GM12878 (cell line): ENCODE measurements around the gene TXNIP. TPM values are rescaled to one million over a fixed set of nuclear protein-coding genes. Genes with fewer than 3 reads are reported as not detected.

Experiments used
- ATAC-seq: fragments of 200-7000 bp; cut with Tn5 transposase; 3 replicates; pipeline ENCODE4 v1.9.1; 2020; ENCODE audit warnings: mild to moderate bottlenecking, moderate library complexity
- BruUV-seq: library from RNA; stranded (reverse); fragments of 400-500 nt; replicated peaks from 2 replicates; lab custom pipeline; 2021; lab: Mats Ljungman, UMichigan
- CTCF ChIA-PET: fragments of 300-600 bp; sonication (Branson Sonifier 250); formaldehyde crosslinking; extraction: SDS; loops from one replicate; lab custom pipeline; 2021; ENCODE audit warnings: inconsistent platforms; lab: Yijun Ruan, JAX
- POLR2A ChIA-PET: fragments of 350-600 bp; formaldehyde crosslinking; extraction: SDS; loops from one replicate; lab custom pipeline; 2021; ENCODE audit warnings: inconsistent platforms; lab: Charles Lee
- RAD21 ChIA-PET: fragments of 300-600 bp; sonication (Branson Sonifier 250); formaldehyde crosslinking; loops from one replicate; lab custom pipeline; 2023; ENCODE audit warnings: antibody characterized with exemption; ENCODE audit not compliant: unreplicated experiment; lab: Charles Lee
- SMC1A ChIA-PET: fragments of 300-600 bp; sonication (Branson Sonifier 250); formaldehyde crosslinking; loops from one replicate; lab custom pipeline; 2023; ENCODE audit not compliant: unreplicated experiment, uncharacterized antibody; lab: Charles Lee
- DNase-seq: peaks from one replicate; pipeline ENCODE4 v3.0.0-alpha.2; 2011; ENCODE audit warnings: low read depth, low spot score
- FAIRE-seq: peaks from 3 replicates; lab custom pipeline; 2011; peaks lifted over from hg19 to GRCh38; lab: Jason Lieb, UNC
- H2AFZ ChIP-seq: 2 replicates; pipeline ENCODE4 v1.6.0; 2011; ENCODE audit warnings: low read depth, low read length, control low read depth; ENCODE audit not compliant: control insufficient read depth
- H3K27ac ChIP-seq: 2 replicates; pipeline ENCODE4 v1.5.1; 2011; ENCODE audit warnings: control low read depth; ENCODE audit not compliant: control insufficient read depth, insufficient read depth
- H3K27me3 ChIP-seq, 2 experiments: replicated peaks in 1 of 2; 2 replicates each; pipeline versions ENCODE4 v1.6.0 to v1.6.1; 2011; ENCODE audit warnings: low read length in 1 of 2; ENCODE audit not compliant: control insufficient read depth in 2 of 2, insufficient read depth in 2 of 2
- H3K36me3 ChIP-seq, 2 experiments: 2 replicates each; pipeline ENCODE4 v1.5.1; 2011; ENCODE audit warnings: low read length in 1 of 2; ENCODE audit not compliant: control insufficient read depth in 2 of 2, insufficient read depth in 2 of 2
- H3K4me1 ChIP-seq: 2 replicates; pipeline ENCODE4 v1.6.1; 2011; ENCODE audit warnings: mild to moderate bottlenecking, low read length, moderate library complexity, mixed read lengths; ENCODE audit not compliant: control insufficient read depth, insufficient read depth
- H3K4me2 ChIP-seq: 2 replicates; pipeline ENCODE4 v1.6.0; 2011; ENCODE audit warnings: control low read depth; ENCODE audit not compliant: control insufficient read depth, insufficient read depth
- H3K4me3 ChIP-seq: fragments of 200-600 bp; sonication (generic); 2 replicates; pipeline ENCODE4 v1.5.1; 2016
- H3K79me2 ChIP-seq: 2 replicates; pipeline ENCODE4 v1.6.0; 2011; ENCODE audit warnings: low read length; ENCODE audit not compliant: control insufficient read depth, insufficient read depth
- H3K9ac ChIP-seq: 2 replicates; pipeline ENCODE4 v1.8.0; 2011; ENCODE audit warnings: low read length, control low read depth, mixed read lengths; ENCODE audit not compliant: control insufficient read depth, insufficient read depth
- H3K9me3 ChIP-seq: replicated peaks from 3 replicates; pipeline ENCODE4 v1.5.1; 2011; ENCODE audit warnings: mild to moderate bottlenecking, low read length; ENCODE audit not compliant: control insufficient read depth, insufficient read depth
- H4K20me1 ChIP-seq: 2 replicates; pipeline ENCODE4 v1.6.0; 2011; ENCODE audit not compliant: control insufficient read depth, insufficient read depth
- BMI1 ChIP-seq: fragments of 450-650 bp; IDR thresholded peaks from 2 replicates; pipeline ENCODE4 v1.6.1; 2016; ENCODE audit warnings: mild to moderate bottlenecking, moderate library complexity, borderline replicate concordance
- CREM ChIP-seq: IDR thresholded peaks from 2 replicates; pipeline ENCODE4 v1.6.1; 2014; ENCODE audit warnings: antibody characterized with exemption, low read depth
- IRF4 ChIP-seq: IDR thresholded peaks from 2 replicates; pipeline ENCODE4 v1.6.1; 2011; ENCODE audit warnings: low read depth, low read length
- JUND ChIP-seq: IDR thresholded peaks from 2 replicates; pipeline ENCODE4 v1.6.1; 2012; ENCODE audit warnings: low read depth, mild to moderate bottlenecking, low read length, improper control_type of control experiment, moderate library complexity
- KLF5 ChIP-seq: fragments of 450-650 bp; IDR thresholded peaks from 2 replicates; pipeline ENCODE4 v1.6.1; 2014; ENCODE audit warnings: mild to moderate bottlenecking; ENCODE audit not compliant: partially characterized antibody
- POLR2AphosphoS2 ChIP-seq: IDR thresholded peaks from 2 replicates; pipeline ENCODE4 v1.6.1; 2011; ENCODE audit warnings: low read depth, mild to moderate bottlenecking, low read length, improper control_type of control experiment, moderate library complexity
- POU2F2 ChIP-seq: IDR thresholded peaks from 3 replicates; pipeline ENCODE4 v1.6.1; 2011; ENCODE audit warnings: low read depth, mild to moderate bottlenecking, low read length, borderline replicate concordance
- WGBS: methylation state at CpG from one replicate; pipeline ENCODE4 v1.1.6; 2016; ENCODE audit warnings: low lambda C conversion rate; ENCODE audit not compliant: insufficient replicate concordance, insufficient coverage; ENCODE audit errors: missing lambda C conversion rate; 5-methylcytosine and 5-hydroxymethylcytosine counted together
- in situ Hi-C: fragments of 300-500 bp; cut with MboI; formaldehyde crosslinking; loops from 9 replicates; pipeline ENCODE4 v1.14.3; 2018; ENCODE audit warnings: mixed read lengths
- intact Hi-C: fragments of 100-400 bp; cut with micrococcal nuclease; formaldehyde crosslinking; loops from one replicate; pipeline ENCODE4 v1.14.2; 2022; ENCODE audit not compliant: unreplicated experiment
- polyA plus RNA-seq, 11 experiments: library from polyadenylated mRNA; depleted of rRNA in 4 of 11; unstranded in 6 of 11; stranded (reverse) in 5 of 11; fragments of >200 nt; fragmentation: Nextera tagmentation in 4 of 11; fragmentation: Illumina TruSeq in 1 of 11; extraction: Ambion mirVana in 4 of 11; extraction: Trizol in 1 of 11; gene quantifications; 1 replicate in 1 of 11; 2 replicates in 10 of 11; pipeline versions ENCODE4 v1.2.1 to v1.2.3, GENCODE V29; 2011 to 2016; ENCODE audit warnings: inconsistent platforms in 2 of 11, missing spikeins in 2 of 11, low read depth in 1 of 11
- total RNA-seq, 4 experiments: library from RNA; depleted of rRNA in 3 of 4; stranded (reverse); fragments of >200 nt in 3 of 4; fragmentation: Illumina TruSeq in 1 of 4; extraction: Trizol in 1 of 4; gene quantifications; 2 replicates each; pipeline versions ENCODE4 v1.2.1 to v1.2.3, GENCODE V29; 2013 to 2021

TXNIP gene
- total and polyA plus RNA-seq, 10 of the 15 experiments (the other 5 are each of a cell fraction or from before 2014, with no cell fraction given): 48.7 to 133 (median 107) TPM

- TF ChIP-seq POU2F2 (0 out of 3 replicates have a peak, but pooled peaks have one; percentile 39), JUND (no peak), CREM (peak; percentile 11; the same call in 1 of the 2 replicates)
Observed at GRCh38 chr1:145964328-145965118, 31.9 kb downstream of the TXNIP start, which contains the start of the genes ANKRD34A and POLR3GL (continued).

- intact Hi-C loops: loop anchor here (5.0 kb wide), 1 partner anchor 74 kb away; no protein-coding TSS in a partner anchor
- H3K9ac ChIP-seq: peak overlapping the region; percentile 70
- H3K4me3 ChIP-seq: peak overlapping the region; percentile 79
- H3K4me1 ChIP-seq: peaks cover 19% of the 10 kb centered on the region
- in situ Hi-C loops: no loop called here
- H3K4me2 ChIP-seq: peak overlapping the region; percentile 75
- RAD21 ChIA-PET: interaction anchor here (0.9 to 6.7 kb wide), 13 partner anchors 9 to 118 kb away, joined by 3 to 100 read pairs (median 7); partner anchors contain the start of genes NUDT17, PEX11B, PIAS3 and RBM8A
- WGBS: 64% methylated on average over 5 of the region's 5 CpGs
- CTCF ChIA-PET: interaction anchor here (0.5 to 4.8 kb wide), 15 partner anchors 10 to 119 kb away, joined by 3 to 65 read pairs (median 7); partner anchors contain the start of genes ITGA10, NUDT17, PIAS3 and RBM8A
- H3K27ac ChIP-seq: peak overlapping the region; percentile 62; the same call in 1 of the 2 replicates
- H2AFZ ChIP-seq: peak overlapping the region; percentile 99; the same call in 1 of the 2 replicates
- H4K20me1 ChIP-seq: no peaks in the 10 kb centered on the region
- POLR2A ChIA-PET: interaction anchor here (1.0 to 6.0 kb wide), 19 partner anchors 8 to 139 kb away, joined by 4 to 102 read pairs (median 9); partner anchors contain the start of genes NUDT17, PEX11B, PIAS3 and POLR3C
- H3K79me2 ChIP-seq: no peaks in the 10 kb centered on the region; the same call in 1 of the 2 replicates
- H3K36me3 ChIP-seq: no peaks in the 10 kb centered on the region
- peaks cover 7% of the 10 kb centered on the region for H3K9me3 ChIP-seq
- ATAC-seq: no peak
- FAIRE-seq: peak; percentile 47
- SMC1A ChIA-PET: interaction anchor here (0.5 to 7.9 kb wide), 17 partner anchors 7 to 82 kb away, joined by 3 to 93 read pairs (median 5); partner anchors contain the start of gene RBM8A
- H3K27me3 ChIP-seq: no peaks in the 10 kb centered on the region; a peak in 1 of 4 replicates
- BruUV-seq: no TSS peak
- TF ChIP-seq IRF4 (no peak), KLF5 (no peak), POLR2AphosphoS2 (no peak), BMI1 (peak; percentile 34; the same call in 1 of the 2 replicates)
- TF ChIP-seq, all 136 proteins: peak for 1
- DNase-seq: no peak
Observed at GRCh38 chr1:145963265-145964019, 32.9 kb downstream of the TXNIP start.
